HepG2 (cell line): ENCODE measurements around the gene THRB. TPM values are rescaled to one million over a fixed set of nuclear protein-coding genes. Genes with fewer than 3 reads are reported as not detected.

Source experiments
- ATAC-seq: fragments of 200-7000 bp; cut with Tn5 transposase; 3 replicates; pipeline ENCODE4 v1.9.1; 2020; ENCODE audit warnings: mild to moderate bottlenecking, moderate library complexity
- BruUV-seq: library from RNA; stranded (reverse); fragments of 400-500 nt; replicated peaks from 2 replicates; lab custom pipeline; 2021; lab: Mats Ljungman, UMichigan
- CTCF ChIA-PET: fragments of 300-600 bp; formaldehyde crosslinking; extraction: SDS; loops from one replicate; lab custom pipeline; 2021; ENCODE audit warnings: low total read pairs, inconsistent platforms, low intra/inter-chr PET ratio; lab: Yijun Ruan, JAX
- POLR2A ChIA-PET: fragments of 350-600 bp; sonication (Branson Sonifier 250); formaldehyde crosslinking; loops from one replicate; lab custom pipeline; 2020; ENCODE audit warnings: antibody characterized with exemption, inconsistent platforms; lab: Yijun Ruan, JAX
- DNase-seq: peaks from one replicate; pipeline ENCODE4 v3.0.0-alpha.2; 2015; ENCODE audit warnings: low spot score
- FAIRE-seq: peaks from 3 replicates; lab custom pipeline; 2011; peaks lifted over from hg19 to GRCh38; lab: Jason Lieb, UNC
- H2AFZ ChIP-seq: one replicate; pipeline ENCODE4 v1.6.1; 2011; ENCODE audit warnings: low read length, inconsistent platforms
- H3K27ac ChIP-seq: fragments of 300-600 bp; 3 replicates; pipeline ENCODE4 v1.8.0; 2011; ENCODE audit warnings: mixed run types, mild to moderate bottlenecking, mixed read lengths, low read length, inconsistent platforms; ENCODE audit not compliant: insufficient read depth; ENCODE audit errors: extremely low read length
- H3K27me3 ChIP-seq, 2 experiments: fragments of 200-600 bp in 1 of 2; 2 replicates in 1 of 2; 3 replicates in 1 of 2; pipeline versions ENCODE4 v1.6.0 to v1.8.0; 2011; ENCODE audit warnings: low read length in 2 of 2, mild to moderate bottlenecking in 2 of 2, moderate library complexity in 2 of 2, inconsistent platforms in 1 of 2; ENCODE audit not compliant: insufficient read depth in 2 of 2, control insufficient read depth in 1 of 2
- H3K36me3 ChIP-seq, 2 experiments: fragments of 200-600 bp in 1 of 2; replicated peaks in 1 of 2; 2 replicates in 1 of 2; 3 replicates in 1 of 2; pipeline versions ENCODE4 v1.5.1 to v1.8.0; 2011; ENCODE audit warnings: low read length in 2 of 2, inconsistent platforms in 1 of 2; ENCODE audit not compliant: insufficient read depth in 2 of 2, control insufficient read depth in 1 of 2
- H3K4me1 ChIP-seq: 2 replicates; pipeline ENCODE4 v1.5.1; 2012; ENCODE audit warnings: low read length, inconsistent platforms; ENCODE audit not compliant: insufficient read depth
- H3K4me2 ChIP-seq: 2 replicates; pipeline ENCODE4 v1.6.0; 2011; ENCODE audit warnings: low read depth, low read length, inconsistent platforms
- H3K4me3 ChIP-seq, 3 experiments: fragments of 200-600 bp in 1 of 3; sonication (generic), shearing (Covaris generic) in 1 of 3; replicated peaks in 1 of 3; 2 replicates each; pipeline ENCODE4 v1.5.1; 2011 to 2016; ENCODE audit warnings: low read length in 3 of 3, inconsistent platforms in 2 of 3, low read depth in 2 of 3, mild to moderate bottlenecking in 2 of 3, control low read depth in 1 of 3, mixed read lengths in 1 of 3; ENCODE audit not compliant: insufficient read depth in 1 of 3
- H3K79me2 ChIP-seq: one replicate; pipeline ENCODE4 v1.6.1; 2011; ENCODE audit warnings: low read length, inconsistent platforms; ENCODE audit not compliant: insufficient read depth
- H3K9ac ChIP-seq: 2 replicates; pipeline ENCODE4 v1.6.0; 2011; ENCODE audit warnings: mild to moderate bottlenecking, low read depth, low read length, inconsistent platforms; ENCODE audit not compliant: insufficient read depth
- H3K9me3 ChIP-seq: 2 replicates; pipeline ENCODE4 v1.5.1; 2012; ENCODE audit warnings: mild to moderate bottlenecking, low read length
- H4K20me1 ChIP-seq: 2 replicates; pipeline ENCODE4 v1.6.0; 2011; ENCODE audit warnings: inconsistent platforms, mild to moderate bottlenecking, low read length, moderate library complexity; ENCODE audit not compliant: insufficient read depth
- EHMT2 ChIP-seq: fragments of 200-600 bp; sonication (generic); IDR thresholded peaks from 2 replicates; pipeline ENCODE4 v1.7.0; 2017; ENCODE audit warnings: antibody characterized with exemption, low read depth, low read length, borderline replicate concordance
- KLF6 ChIP-seq: IDR thresholded peaks from 2 replicates; pipeline ENCODE4 v1.8.0; 2016; ENCODE audit warnings: missing biosample characterization, missing genetic modification reagents
- MBNL3 ChIP-seq: fragments of 250-450 bp; sonication (Bioruptor Pico); conservative IDR thresholded peaks from 2 replicates; pipeline ENCODE4 v1.8.0; 2022; ENCODE audit warnings: mild to moderate bottlenecking, inconsistent platforms
- NCOA1 ChIP-seq: sonication (generic); formaldehyde crosslinking; IDR thresholded peaks from 2 replicates; pipeline ENCODE4 v1.9.0; 2021; ENCODE audit warnings: missing genetic modification reagents
- RXRA ChIP-seq: sonication (generic); formaldehyde crosslinking; IDR thresholded peaks from 2 replicates; pipeline ENCODE4 v1.5.1; 2020; ENCODE audit warnings: missing genetic modification reagents
- SP2 ChIP-seq: sonication (generic); formaldehyde crosslinking; IDR thresholded peaks from 2 replicates; pipeline ENCODE4 v1.5.1; 2020; ENCODE audit warnings: mild to moderate bottlenecking, missing genetic modification reagents
- ZBTB4 ChIP-seq: sonication (generic); formaldehyde crosslinking; IDR thresholded peaks from 2 replicates; pipeline ENCODE4 v1.4.0; 2020; ENCODE audit warnings: missing genetic modification reagents, mild to moderate bottlenecking, borderline replicate concordance
- ZEB1 ChIP-seq: IDR thresholded peaks from 2 replicates; pipeline ENCODE4 v1.6.1; 2012; ENCODE audit warnings: mild to moderate bottlenecking, low read depth, inconsistent platforms; ENCODE audit not compliant: insufficient replicate concordance
- ZNF17 ChIP-seq: sonication (generic); formaldehyde crosslinking; IDR thresholded peaks from 2 replicates; pipeline ENCODE4 v1.5.0; 2020; ENCODE audit warnings: mild to moderate bottlenecking, missing genetic modification reagents
- ZNF337 ChIP-seq: sonication (generic); formaldehyde crosslinking; IDR thresholded peaks from 2 replicates; pipeline ENCODE4 v1.5.1; 2020; ENCODE audit warnings: missing genetic modification reagents, low read depth, mild to moderate bottlenecking, borderline replicate concordance
- WGBS: methylation state at CpG from one replicate; pipeline ENCODE4 v1.1.6; 2017; ENCODE audit warnings: low lambda C conversion rate; 5-methylcytosine and 5-hydroxymethylcytosine counted together
- in situ Hi-C: cut with HindIII; loops from 2 replicates; pipeline ENCODE4 v1.10.0; 2017; ENCODE audit warnings: low pct_unique_long_range_greater_than_20kb; ENCODE audit not compliant: extremely low pct_ligation_motif_present
- intact Hi-C: fragments of 100-400 bp; cut with micrococcal nuclease; formaldehyde crosslinking; loops from one replicate; pipeline ENCODE4 v1.10.0; 2022; ENCODE audit not compliant: unreplicated experiment
- polyA plus RNA-seq, 8 experiments: library from polyadenylated mRNA; depleted of rRNA in 3 of 8; stranded (reverse) in 7 of 8; unstranded in 1 of 8; fragments of >200 nt; fragmentation: Illumina TruSeq in 4 of 8; extraction: Trizol in 4 of 8; gene quantifications; 2 replicates each; pipeline versions ENCODE4 v1.2.1 to v1.2.3, GENCODE V29; 2011 to 2016; ENCODE audit warnings: low read depth in 4 of 8, missing spikeins in 1 of 8, mixed read lengths in 1 of 8; ENCODE audit not compliant: insufficient read depth in 1 of 8
- total RNA-seq, 5 experiments: library from RNA; depleted of rRNA; stranded (reverse); fragments of >200 nt; fragmentation: Illumina TruSeq; extraction: Trizol; gene quantifications; 2 replicates each; pipeline ENCODE4 v1.2.3, GENCODE V29; 2016; ENCODE audit warnings: low read depth in 1 of 5
- TF ChIP-seq, protein P1 (sequence below): IDR thresholded peaks from 2 replicates; pipeline ENCODE4 v1.6.1; 2016; ENCODE audit warnings: mild to moderate bottlenecking

THRB gene
- total and polyA plus RNA-seq, 2 of the 13 experiments (the other 11 are each of a cell fraction or from before 2014, with no cell fraction given): 4.7 to 22.7 TPM

DNA sequence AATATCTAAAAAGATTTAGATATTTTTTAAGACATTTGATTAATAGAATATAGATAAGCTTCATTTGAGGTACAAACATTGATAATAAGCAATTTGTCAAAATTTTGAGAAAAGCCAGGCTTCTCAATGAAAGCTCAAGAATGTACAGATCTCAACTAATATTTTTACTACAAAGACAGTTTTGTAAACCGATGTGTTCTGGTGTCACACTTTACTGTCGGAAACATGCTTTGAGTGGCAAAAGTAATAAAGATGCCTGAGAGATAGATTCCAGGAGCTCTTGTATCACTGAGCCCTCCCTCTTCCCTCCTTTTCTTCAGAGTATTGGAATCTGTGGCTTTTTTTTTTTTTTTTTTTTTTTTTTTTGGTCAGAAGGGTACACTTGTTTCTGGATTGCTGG is 45.0 kb upstream of the THRB start:
- no peaks in the 10 kb centered on the region for H4K20me1 ChIP-seq
- no peaks in the 10 kb centered on the region for H3K36me3 ChIP-seq
- H3K9me3 ChIP-seq: no peaks in the 10 kb centered on the region
- no peaks in the 10 kb centered on the region for H3K27me3 ChIP-seq
- no TSS peak for BruUV-seq
- ChIA-PET CTCF (no interaction called here), POLR2A (no interaction called here)
- no peaks in the 10 kb centered on the region for H3K4me1 ChIP-seq
- H3K27ac ChIP-seq: no peak overlapping the region
- in situ Hi-C loops: no loop called here
- H2AFZ ChIP-seq: no peak overlapping the region
- no peak overlapping the region for H3K4me2 ChIP-seq
- no peak for ATAC-seq
- no peak for FAIRE-seq
- intact Hi-C loops: no loop called here
- TF ChIP-seq ZBTB4 (no peak), MBNL3 (no peak), NCOA1 (CRISPR knock-in tag) (no peak), ZEB1 (no peak), SP2 (no peak), ZNF337 (no peak), EHMT2 (no peak), KLF6 (no peak), RXRA (CRISPR knock-in tag) (no peak), ZNF17 (CRISPR knock-in tag) (no peak)
- TF ChIP-seq, protein P1, sequence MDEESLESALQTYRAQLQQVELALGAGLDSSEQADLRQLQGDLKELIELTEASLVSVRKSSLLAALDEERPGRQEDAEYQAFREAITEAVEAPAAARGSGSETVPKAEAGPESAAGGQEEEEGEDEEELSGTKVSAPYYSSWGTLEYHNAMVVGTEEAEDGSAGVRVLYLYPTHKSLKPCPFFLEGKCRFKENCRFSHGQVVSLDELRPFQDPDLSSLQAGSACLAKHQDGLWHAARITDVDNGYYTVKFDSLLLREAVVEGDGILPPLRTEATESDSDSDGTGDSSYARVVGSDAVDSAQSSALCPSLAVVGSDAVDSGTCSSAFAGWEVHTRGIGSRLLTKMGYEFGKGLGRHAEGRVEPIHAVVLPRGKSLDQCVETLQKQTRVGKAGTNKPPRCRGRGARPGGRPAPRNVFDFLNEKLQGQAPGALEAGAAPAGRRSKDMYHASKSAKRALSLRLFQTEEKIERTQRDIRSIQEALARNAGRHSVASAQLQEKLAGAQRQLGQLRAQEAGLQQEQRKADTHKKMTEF: no peak
- no peak overlapping the region for H3K9ac ChIP-seq
- WGBS: 70% methylated on average over 2 of the region's 2 CpGs
- DNase-seq: no peak
- no peak overlapping the region for H3K4me3 ChIP-seq
- H3K79me2 ChIP-seq: no peaks in the 10 kb centered on the region
